ENCODE data around the gene SUPT3H. TPM values are rescaled to one million over a fixed set of nuclear protein-coding genes. Genes with fewer than 3 reads are reported as not detected.

SUPT3H gene
- total and polyA plus RNA-seq, 2 of the 13 experiments (the other 11 are each of a cell fraction or from before 2014, with no cell fraction given) = 11.9 to 36.1 TPM

GRCh38 chr6:45171380-45171779 is 206.4 kb downstream of the SUPT3H start:
- no peak for TF ChIP-seq ZNF792 (CRISPR knock-in tag; IDR thresholded peaks at IDR 0.05)
- TF ChIP-seq ZNF891 (CRISPR knock-in tag; IDR thresholded peaks at IDR 0.05) = no peak
- no peak for TF ChIP-seq CAMTA2 (CRISPR knock-in tag; IDR thresholded peaks at IDR 0.05; ENCODE audit: borderline replicate concordance)
- Histone ChIP-seq H3K4me1 (ENCODE audit: insufficient read depth, low read length) (no peaks in the 10 kb centered on the region), H3K4me3 (replicated peaks in 1 of 3; ENCODE audit: insufficient read depth in 1 of 3, low read depth in 2 of 3, low read length in 3 of 3) (no peak overlapping the region), H3K79me2 (ENCODE audit: insufficient read depth, low read length) (no peaks in the 10 kb centered on the region), H3K36me3 (replicated peaks in 1 of 2; ENCODE audit: control insufficient read depth in 1 of 2, insufficient read depth in 2 of 2, low read length in 2 of 2) (no peaks in the 10 kb centered on the region), H4K20me1 (ENCODE audit: insufficient read depth, low read length) (no peaks in the 10 kb centered on the region), H3K9me3 (ENCODE audit: low read length) (no peaks in the 10 kb centered on the region), H2AFZ (ENCODE audit: low read length) (no peak overlapping the region), H3K4me2 (ENCODE audit: low read depth, low read length) (no peak overlapping the region), H3K27ac (ENCODE audit: extremely low read length, insufficient read depth, low read length) (no peak overlapping the region), H3K27me3 (ENCODE audit: control insufficient read depth in 1 of 2, insufficient read depth in 2 of 2, low read length in 2 of 2) (no peaks in the 10 kb centered on the region), H3K9ac (ENCODE audit: insufficient read depth, low read depth, low read length) (no peak overlapping the region)
- POLR2A ChIA-PET = no interaction called here
- CTCF ChIA-PET (ENCODE audit: low intra/inter-chr PET ratio, low total read pairs) = no interaction called here
- no peak for FAIRE-seq
- no TSS peak for BruUV-seq (replicated peaks)
- in situ Hi-C loops (cut with HindIII; ENCODE audit: extremely low pct_ligation_motif_present, low pct_unique_long_range_greater_than_20kb) (no loop called here), intact Hi-C loops (cut with micrococcal nuclease; ENCODE audit: unreplicated experiment) (no loop called here)
- no peak for ATAC-seq
- no peak for DNase-seq (ENCODE audit: low spot score)
- 88% methylated on average over 1 of the region's 1 CpG for WGBS (ENCODE audit: low lambda C conversion rate)

- intact Hi-C loops (cut with micrococcal nuclease; ENCODE audit: unreplicated experiment) = no loop called here
- FAIRE-seq = no peak
- no peak overlapping the region for H3K4me2 ChIP-seq (ENCODE audit: low read depth, low read length)
- no peak for DNase-seq (ENCODE audit: low spot score)
- no peak overlapping the region for H2AFZ ChIP-seq (ENCODE audit: low read length)
- H3K36me3 ChIP-seq (replicated peaks in 1 of 2; ENCODE audit: control insufficient read depth in 1 of 2, insufficient read depth in 2 of 2, low read length in 2 of 2) = no peaks in the 10 kb centered on the region
- no peaks in the 10 kb centered on the region for H3K27me3 ChIP-seq (ENCODE audit: control insufficient read depth in 1 of 2, insufficient read depth in 2 of 2, low read length in 2 of 2)
- H3K4me1 ChIP-seq (ENCODE audit: insufficient read depth, low read length) = no peaks in the 10 kb centered on the region
- TF ChIP-seq BATF2 (CRISPR knock-in tag; IDR thresholded peaks at IDR 0.05) (no peak), ZNF639 (CRISPR knock-in tag; conservative IDR thresholded peaks at IDR 0.05) (no peak), RFX1 (IDR thresholded peaks at IDR 0.05) (no peak), PCBP1 (IDR thresholded peaks at IDR 0.05; ENCODE audit: borderline replicate concordance, low read depth, low read length) (no peak), SATB2 (CRISPR knock-in tag; IDR thresholded peaks at IDR 0.05) (no peak), ZBTB10 (CRISPR knock-in tag; IDR thresholded peaks at IDR 0.05; ENCODE audit: borderline replicate concordance) (no peak), ZNF337 (CRISPR knock-in tag; IDR thresholded peaks at IDR 0.05; ENCODE audit: borderline replicate concordance, low read depth) (no peak), BORCS8-MEF2B (CRISPR knock-in tag; IDR thresholded peaks at IDR 0.05) (no peak)
- H3K9ac ChIP-seq (ENCODE audit: insufficient read depth, low read depth, low read length) = no peak overlapping the region
- BruUV-seq (replicated peaks) = no TSS peak
- no peak overlapping the region for H3K27ac ChIP-seq (ENCODE audit: extremely low read length, insufficient read depth, low read length)
- H3K4me3 ChIP-seq (replicated peaks in 1 of 3; ENCODE audit: insufficient read depth in 1 of 3, low read depth in 2 of 3, low read length in 3 of 3) = no peak overlapping the region
- ATAC-seq = no peak
- in situ Hi-C loops (cut with HindIII; ENCODE audit: extremely low pct_ligation_motif_present, low pct_unique_long_range_greater_than_20kb) = no loop called here
- WGBS (ENCODE audit: low lambda C conversion rate) = 93% methylated on average over 2 of the region's 2 CpGs
- H3K79me2 ChIP-seq (ENCODE audit: insufficient read depth, low read length) = no peaks in the 10 kb centered on the region
- no peaks in the 10 kb centered on the region for H4K20me1 ChIP-seq (ENCODE audit: insufficient read depth, low read length)
- no peaks in the 10 kb centered on the region for H3K9me3 ChIP-seq (ENCODE audit: low read length)
- ChIA-PET POLR2A (no interaction called here), CTCF (ENCODE audit: low intra/inter-chr PET ratio, low total read pairs) (no interaction called here)
These were observed 207.4 kb downstream of the SUPT3H start for GRCh38 chr6:45170309-45170708.

All from HepG2 (cell line).